HG02678 (cell line): ENCODE results near the gene CNPY2.

Source experiments
- ATAC-seq: cut with Tn5 transposase; IDR thresholded peaks from one replicate; pipeline ENCODE4 v1.9.1; 2021; ENCODE audit warnings: mild to moderate bottlenecking, moderate library complexity; ENCODE audit not compliant: unreplicated experiment

The CNPY2 gene

DNA sequence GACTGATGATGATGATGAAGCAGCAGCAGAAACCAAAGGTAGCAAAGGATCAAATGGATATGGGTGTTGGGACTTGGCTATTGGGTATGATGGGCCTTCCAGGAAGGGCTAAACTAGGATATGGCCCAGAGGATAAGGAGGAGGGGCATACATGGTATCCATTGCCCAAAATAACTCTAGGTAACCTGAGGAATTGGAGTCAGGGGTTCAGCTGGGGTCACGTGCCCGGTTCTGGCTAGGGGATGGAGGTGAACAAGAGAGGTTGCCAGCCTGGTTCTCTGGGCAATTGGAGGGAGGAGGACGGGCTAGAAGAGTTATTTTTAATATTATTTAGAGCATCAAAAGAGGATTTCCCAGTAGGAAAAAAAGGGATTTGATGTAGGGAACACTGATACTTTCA lies 54.9 kb downstream of the CNPY2 start:
- no peak for ATAC-seq

GRCh38 chr12:56260380-56260779 lies 55.4 kb downstream of the CNPY2 start:
- no peak for ATAC-seq
